ENCODE results near the gene SLC16A14. TPM values are rescaled to one million over a fixed set of nuclear protein-coding genes. Genes with fewer than 3 reads are reported as not detected.

Gene SLC16A14
- total RNA-seq, 1 experiment from 2014 or later, result not detected

GRCh38 chr2:230053753-230054478 lies 14.8 kb downstream of the SLC16A14 start:
- H3K27me3 ChIP-seq, result no peaks in the 10 kb centered on the region
- H3K4me3 ChIP-seq, result no peak overlapping the region
- H3K9me3 ChIP-seq (replicated peaks), result no peaks in the 10 kb centered on the region
- no peaks in the 10 kb centered on the region for H3K36me3 ChIP-seq
- H3K27ac ChIP-seq, result no peak overlapping the region
- no peaks in the 10 kb centered on the region for H3K4me1 ChIP-seq
- no peak for DNase-seq

- no peak overlapping the region for H3K4me3 ChIP-seq
- no peak for DNase-seq
- H3K27ac ChIP-seq, result no peak overlapping the region
- H3K9me3 ChIP-seq (replicated peaks), result no peaks in the 10 kb centered on the region
- no peaks in the 10 kb centered on the region for H3K27me3 ChIP-seq
- no peaks in the 10 kb centered on the region for H3K36me3 ChIP-seq
- H3K4me1 ChIP-seq, result no peaks in the 10 kb centered on the region
Measured at GRCh38 chr2:230052299-230052698, 16.4 kb downstream of the SLC16A14 start.

- Histone ChIP-seq H3K36me3 (no peaks in the 10 kb centered on the region), H3K27ac (no peak overlapping the region), H3K4me3 (no peak overlapping the region), H3K27me3 (no peaks in the 10 kb centered on the region), H3K9me3 (replicated peaks) (no peaks in the 10 kb centered on the region), H3K4me1 (no peaks in the 10 kb centered on the region)
- DNase-seq, result no peak
Measured at GRCh38 chr2:230050136-230050535, 18.6 kb downstream of the SLC16A14 start.

GRCh38 chr2:230048010-230048671 lies 20.6 kb downstream of the SLC16A14 start:
- Histone ChIP-seq H3K9me3 (replicated peaks) (no peaks in the 10 kb centered on the region), H3K27ac (no peak overlapping the region), H3K4me1 (no peaks in the 10 kb centered on the region), H3K4me3 (no peak overlapping the region), H3K36me3 (no peaks in the 10 kb centered on the region), H3K27me3 (no peaks in the 10 kb centered on the region)
- no peak for DNase-seq

GRCh38 chr2:230046491-230046890 lies 22.2 kb downstream of the SLC16A14 start:
- DNase-seq, result no peak
- H3K4me3 ChIP-seq, result no peak overlapping the region

GRCh38 chr2:230043461-230043860 lies 25.3 kb downstream of the SLC16A14 start:
- Histone ChIP-seq H3K36me3 (no peaks in the 10 kb centered on the region), H3K4me1 (no peaks in the 10 kb centered on the region), H3K27me3 (peaks cover 7% of the 10 kb centered on the region; the same call in 1 of the 2 replicates), H3K9me3 (replicated peaks) (no peaks in the 10 kb centered on the region), H3K4me3 (no peak overlapping the region), H3K27ac (no peak overlapping the region)
- DNase-seq, result no peak

More at GRCh38 chr2:230046491-230046890, 22.2 kb downstream of the SLC16A14 start:
- no peaks in the 10 kb centered on the region for H3K4me1 ChIP-seq
- H3K9me3 ChIP-seq (replicated peaks), result no peaks in the 10 kb centered on the region
- H3K36me3 ChIP-seq, result no peaks in the 10 kb centered on the region
- no peaks in the 10 kb centered on the region for H3K27me3 ChIP-seq
- no peak overlapping the region for H3K27ac ChIP-seq

- H3K27me3 ChIP-seq, result peaks cover 7% of the 10 kb centered on the region; the same call in 1 of the 2 replicates
- H3K27ac ChIP-seq, result no peak overlapping the region
- H3K36me3 ChIP-seq, result no peaks in the 10 kb centered on the region
- H3K4me3 ChIP-seq, result no peak overlapping the region
- H3K9me3 ChIP-seq (replicated peaks), result no peaks in the 10 kb centered on the region
- no peaks in the 10 kb centered on the region for H3K4me1 ChIP-seq
- no peak for DNase-seq
Measured at GRCh38 chr2:230043025-230043424, 25.7 kb downstream of the SLC16A14 start.

- no peak for DNase-seq
- H3K9me3 ChIP-seq (replicated peaks), result no peaks in the 10 kb centered on the region
- H3K36me3 ChIP-seq, result no peaks in the 10 kb centered on the region
- no peak overlapping the region for H3K4me3 ChIP-seq
- peaks cover 7% of the 10 kb centered on the region; the same call in 1 of the 2 replicates for H3K27me3 ChIP-seq
- no peak overlapping the region for H3K27ac ChIP-seq
- H3K4me1 ChIP-seq, result no peaks in the 10 kb centered on the region
Measured at GRCh38 chr2:230042195-230042594, 26.5 kb downstream of the SLC16A14 start.

- no peak for DNase-seq
- no peaks in the 10 kb centered on the region for H3K9me3 ChIP-seq (replicated peaks)
- no peaks in the 10 kb centered on the region for H3K4me1 ChIP-seq
- no peak overlapping the region for H3K27ac ChIP-seq
- H3K4me3 ChIP-seq, result no peak overlapping the region
- H3K27me3 ChIP-seq, result peaks cover 3% of the 10 kb centered on the region; the same call in 1 of the 2 replicates
- no peaks in the 10 kb centered on the region for H3K36me3 ChIP-seq
Measured at GRCh38 chr2:230023313-230023712, 45.4 kb downstream of the SLC16A14 start.

- no peaks in the 10 kb centered on the region for H3K9me3 ChIP-seq (replicated peaks)
- H3K4me1 ChIP-seq, result no peaks in the 10 kb centered on the region
- no peak overlapping the region for H3K4me3 ChIP-seq
- no peak overlapping the region for H3K27ac ChIP-seq
- no peak for DNase-seq
- peaks cover 3% of the 10 kb centered on the region; the same call in 1 of the 2 replicates for H3K27me3 ChIP-seq
- H3K36me3 ChIP-seq, result no peaks in the 10 kb centered on the region
Measured at GRCh38 chr2:230019742-230020141, 49.0 kb downstream of the SLC16A14 start.

GRCh38 chr2:230018153-230018552 lies 50.6 kb downstream of the SLC16A14 start:
- no peak for DNase-seq
- Histone ChIP-seq H3K4me1 (no peaks in the 10 kb centered on the region), H3K9me3 (replicated peaks) (no peaks in the 10 kb centered on the region), H3K27me3 (peaks cover 3% of the 10 kb centered on the region; the same call in 1 of the 2 replicates), H3K36me3 (no peaks in the 10 kb centered on the region), H3K4me3 (no peak overlapping the region), H3K27ac (no peak overlapping the region)

- H3K27ac ChIP-seq, result no peak overlapping the region
- DNase-seq, result no peak
- peaks cover 3% of the 10 kb centered on the region; the same call in 1 of the 2 replicates for H3K27me3 ChIP-seq
Measured at GRCh38 chr2:230016844-230017243, 51.9 kb downstream of the SLC16A14 start.

GRCh38 chr2:230012267-230012884 lies 56.3 kb downstream of the SLC16A14 start:
- Histone ChIP-seq H3K27me3 (no peaks in the 10 kb centered on the region), H3K9me3 (replicated peaks) (no peaks in the 10 kb centered on the region), H3K4me1 (no peaks in the 10 kb centered on the region), H3K4me3 (no peak overlapping the region), H3K27ac (no peak overlapping the region), H3K36me3 (no peaks in the 10 kb centered on the region)
- DNase-seq, result no peak

More at GRCh38 chr2:230016844-230017243, 51.9 kb downstream of the SLC16A14 start:
- Histone ChIP-seq H3K4me1 (no peaks in the 10 kb centered on the region), H3K36me3 (no peaks in the 10 kb centered on the region), H3K9me3 (replicated peaks) (no peaks in the 10 kb centered on the region), H3K4me3 (no peak overlapping the region)

GRCh38 chr2:230011617-230012016 lies 57.1 kb downstream of the SLC16A14 start:
- DNase-seq, result no peak
- H3K27ac ChIP-seq, result no peak overlapping the region
- H3K36me3 ChIP-seq, result no peaks in the 10 kb centered on the region
- H3K9me3 ChIP-seq (replicated peaks), result no peaks in the 10 kb centered on the region
- H3K4me1 ChIP-seq, result no peaks in the 10 kb centered on the region
- no peak overlapping the region for H3K4me3 ChIP-seq
- H3K27me3 ChIP-seq, result no peaks in the 10 kb centered on the region

- H3K36me3 ChIP-seq, result no peaks in the 10 kb centered on the region
- no peaks in the 10 kb centered on the region for H3K9me3 ChIP-seq (replicated peaks)
- H3K27ac ChIP-seq, result no peak overlapping the region
- no peaks in the 10 kb centered on the region for H3K27me3 ChIP-seq
- H3K4me3 ChIP-seq, result no peak overlapping the region
- H3K4me1 ChIP-seq, result no peaks in the 10 kb centered on the region
- DNase-seq, result no peak
Measured at GRCh38 chr2:230010501-230010900, 58.2 kb downstream of the SLC16A14 start.

All from SJCRH30 (cell line).